ENCODE data around the gene AKT2.

DNA sequence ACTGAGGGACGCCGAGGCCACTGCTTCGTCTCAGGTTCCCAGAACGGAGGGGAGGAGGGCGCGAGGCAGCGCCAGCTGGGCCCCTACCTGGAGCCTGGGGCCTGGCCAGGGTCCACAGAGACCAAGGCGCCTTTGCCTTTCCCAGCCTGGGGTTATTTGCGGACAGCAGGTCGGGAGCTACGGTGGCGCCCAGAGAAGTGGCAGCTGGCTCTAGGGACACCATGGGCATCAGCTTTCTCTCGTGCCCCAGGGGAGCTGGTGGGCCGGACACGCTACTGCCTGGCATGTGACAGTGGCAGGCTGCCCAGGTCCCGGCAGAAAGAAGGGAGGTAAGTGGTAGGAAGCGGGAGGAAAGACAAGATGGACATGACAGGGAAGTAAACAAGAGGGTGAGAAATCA, 19.0 kb downstream of the AKT2 start:
- TF ChIP-seq POLR2A (IDR thresholded peaks at IDR 0.05; ENCODE audit: low read depth, low read length) = no peak
- TF ChIP-seq POLR2AphosphoS5 (IDR thresholded peaks at IDR 0.05; ENCODE audit: low read depth, low read length) = no peak
